PC-3 (cell line): ENCODE measurements around the gene METTL6.

Experiments
- EZH2 ChIP-seq: fragments of 300-600 bp; sonication (generic); IDR thresholded peaks from one replicate; pipeline ENCODE4 v1.6.1; 2017; ENCODE audit warnings: antibody characterized with exemption, mild to moderate bottlenecking, low read length; ENCODE audit not compliant: unreplicated experiment
- EZH2phosphoT487 ChIP-seq: fragments of 300-600 bp; sonication (generic); IDR thresholded peaks from 2 replicates; pipeline ENCODE4 v1.6.1; 2018; ENCODE audit warnings: mild to moderate bottlenecking, antibody characterized with exemption, low read length, borderline replicate concordance
- TF ChIP-seq, protein P1 (sequence below): fragments of 300-600 bp; sonication (generic); conservative IDR thresholded peaks from 2 replicates; pipeline ENCODE4 v1.5.1; 2017; ENCODE audit warnings: antibody characterized with exemption, low read depth, mild to moderate bottlenecking, low read length

DNA sequence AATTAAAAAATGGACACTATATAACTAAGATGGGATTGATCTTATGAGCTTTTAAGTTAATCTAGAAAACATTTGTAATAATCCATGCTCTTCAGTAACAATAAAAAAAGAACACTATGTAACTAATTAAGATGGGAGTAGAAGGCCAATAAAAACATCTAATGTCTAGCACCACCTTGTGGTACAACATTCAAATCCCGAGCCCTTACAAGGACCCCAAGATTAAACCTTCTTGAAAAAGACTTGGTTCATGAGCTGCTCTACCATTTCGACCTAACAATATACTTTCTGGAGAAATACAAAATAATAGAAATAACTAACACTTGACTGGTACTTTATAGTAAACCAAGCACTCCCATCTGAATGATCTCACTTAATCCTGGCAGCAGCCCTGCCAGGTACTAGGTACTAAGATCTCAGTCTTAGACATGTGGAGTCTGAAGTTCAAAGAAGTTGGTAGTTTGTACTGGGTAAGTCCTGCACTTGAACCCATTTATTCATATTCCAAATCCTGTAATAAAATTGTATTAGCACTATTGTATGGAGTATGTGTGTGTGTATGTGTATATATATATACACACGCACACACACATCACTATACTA lies 21.8 kb downstream of the METTL6 start:
- TF ChIP-seq, protein P1, sequence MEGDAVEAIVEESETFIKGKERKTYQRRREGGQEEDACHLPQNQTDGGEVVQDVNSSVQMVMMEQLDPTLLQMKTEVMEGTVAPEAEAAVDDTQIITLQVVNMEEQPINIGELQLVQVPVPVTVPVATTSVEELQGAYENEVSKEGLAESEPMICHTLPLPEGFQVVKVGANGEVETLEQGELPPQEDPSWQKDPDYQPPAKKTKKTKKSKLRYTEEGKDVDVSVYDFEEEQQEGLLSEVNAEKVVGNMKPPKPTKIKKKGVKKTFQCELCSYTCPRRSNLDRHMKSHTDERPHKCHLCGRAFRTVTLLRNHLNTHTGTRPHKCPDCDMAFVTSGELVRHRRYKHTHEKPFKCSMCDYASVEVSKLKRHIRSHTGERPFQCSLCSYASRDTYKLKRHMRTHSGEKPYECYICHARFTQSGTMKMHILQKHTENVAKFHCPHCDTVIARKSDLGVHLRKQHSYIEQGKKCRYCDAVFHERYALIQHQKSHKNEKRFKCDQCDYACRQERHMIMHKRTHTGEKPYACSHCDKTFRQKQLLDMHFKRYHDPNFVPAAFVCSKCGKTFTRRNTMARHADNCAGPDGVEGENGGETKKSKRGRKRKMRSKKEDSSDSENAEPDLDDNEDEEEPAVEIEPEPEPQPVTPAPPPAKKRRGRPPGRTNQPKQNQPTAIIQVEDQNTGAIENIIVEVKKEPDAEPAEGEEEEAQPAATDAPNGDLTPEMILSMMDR = peak; percentile 93
- TF ChIP-seq EZH2 = no peak
- TF ChIP-seq EZH2phosphoT487 = no peak
